B cell (primary cell): ENCODE results near the gene PLPP4. TPM values are rescaled to one million over a fixed set of nuclear protein-coding genes. Genes with fewer than 3 reads are reported as not detected.

Experiments used
- ATAC-seq: fragments of 200-7000 bp; cut with Tn5 transposase; one replicate; pipeline ENCODE4 v1.10.0; 2021; ENCODE audit warnings: low read depth, mild to moderate bottlenecking, moderate number of reproducible peaks, moderate library complexity
- CTCF ChIA-PET: fragments of 350-600 bp; sonication (Branson Sonifier 250); formaldehyde crosslinking; loops from one replicate; lab custom pipeline; 2021; ENCODE audit warnings: antibody characterized with exemption, inconsistent platforms; lab: Charles Lee
- POLR2A ChIA-PET: fragments of 350-600 bp; sonication (Branson Sonifier 250); formaldehyde crosslinking; loops from one replicate; lab custom pipeline; 2021; ENCODE audit warnings: antibody characterized with exemption; lab: Charles Lee
- DNase-seq: peaks from one replicate; pipeline ENCODE4 v3.0.0; 2013
- H2AFZ ChIP-seq: 2 replicates; pipeline ENCODE4 v1.6.1; 2012; ENCODE audit warnings: mild to moderate bottlenecking, low read depth, low read length; ENCODE audit not compliant: insufficient read depth, poor library complexity, severe bottlenecking
- H3K27ac ChIP-seq, 2 donors: 1 replicate in 1 of 2; 2 replicates in 1 of 2; pipeline ENCODE4 v1.5.1; 2012 to 2013; ENCODE audit warnings: low read length in 2 of 2, mild to moderate bottlenecking in 2 of 2, moderate library complexity in 1 of 2
- H3K27me3 ChIP-seq, 4 experiments: fragments of 200-600 bp in 1 of 4; sonication (generic) in 1 of 4; replicated peaks in 1 of 4; 1 replicate in 2 of 4; 2 replicates in 2 of 4; pipeline versions ENCODE4 v1.6.1 to v1.7.0; 2013 to 2016; ENCODE audit warnings: low read length in 3 of 4, mild to moderate bottlenecking in 2 of 4, mixed read lengths in 1 of 4, moderate library complexity in 1 of 4; ENCODE audit not compliant: insufficient read depth in 4 of 4, control insufficient read depth in 3 of 4; ENCODE audit errors: control extremely low read depth in 1 of 4
- H3K36me3 ChIP-seq, 2 experiments: replicated peaks in 1 of 2; 1 replicate in 1 of 2; 2 replicates in 1 of 2; pipeline versions ENCODE4 v1.6.1 to v1.7.1; 2013; ENCODE audit warnings: low read length in 1 of 2; ENCODE audit not compliant: insufficient read depth in 2 of 2, control insufficient read depth in 1 of 2; ENCODE audit errors: control extremely low read depth in 1 of 2, extremely low read depth in 1 of 2
- H3K4me1 ChIP-seq, 2 donors: fragments of 200-600 bp in 1 of 2; sonication (generic) in 1 of 2; 1 replicate in 1 of 2; 2 replicates in 1 of 2; pipeline versions ENCODE4 v1.5.1 to v1.6.1; 2013 to 2017; ENCODE audit warnings: low read length in 2 of 2; ENCODE audit not compliant: control insufficient read depth in 2 of 2, insufficient read depth in 2 of 2
- H3K4me2 ChIP-seq: replicated peaks from 2 replicates; pipeline ENCODE3; 2012; ENCODE audit warnings: mild to moderate bottlenecking, low read depth, low read length; ENCODE audit not compliant: poor library complexity, severe bottlenecking
- H3K4me3 ChIP-seq, 5 experiments: fragments of 200-600 bp in 1 of 5; sonication (generic) in 1 of 5; 1 replicate in 3 of 5; 2 replicates in 2 of 5; pipeline versions ENCODE4 v1.5.1 to v1.7.0; 2011 to 2016; ENCODE audit warnings: low read length in 4 of 5, mild to moderate bottlenecking in 4 of 5, low read depth in 2 of 5, control low read depth in 1 of 5, moderate library complexity in 1 of 5; ENCODE audit not compliant: insufficient read depth in 1 of 5; ENCODE audit errors: control extremely low read depth in 1 of 5, extremely low read depth in 1 of 5
- H3K79me2 ChIP-seq: fragments of 200-600 bp; sonication (generic); one replicate; pipeline ENCODE4 v1.6.0; 2016; ENCODE audit warnings: low read length; ENCODE audit not compliant: control insufficient read depth, insufficient read depth
- H3K9ac ChIP-seq: fragments of 200-600 bp; sonication (generic); 2 replicates; pipeline ENCODE4 v1.6.1; 2017; ENCODE audit warnings: mild to moderate bottlenecking, low read length, moderate library complexity
- H3K9me3 ChIP-seq, 3 donors: one replicate each; pipeline versions ENCODE4 v1.6.1 to v1.7.1; 2013; ENCODE audit warnings: low read length in 2 of 3; ENCODE audit not compliant: control insufficient read depth in 2 of 3, insufficient read depth in 1 of 3; ENCODE audit errors: control extremely low read depth in 1 of 3
- H4K20me1 ChIP-seq: 2 replicates; pipeline ENCODE4 v1.6.0; 2012; ENCODE audit warnings: mild to moderate bottlenecking, low read length; ENCODE audit not compliant: insufficient read depth, control insufficient read depth, poor library complexity, severe bottlenecking
- H3K27ac Mint-ChIP-seq: one replicate; pipeline ENCODE4 v1.8.0; 2021; ENCODE audit warnings: mixed read lengths
- H3K27me3 Mint-ChIP-seq: one replicate; pipeline ENCODE4 v1.8.0; 2021; ENCODE audit warnings: mixed read lengths
- H3K4me1 Mint-ChIP-seq: one replicate; pipeline ENCODE4 v1.8.0; 2021; ENCODE audit warnings: mixed read lengths
- H3K4me3 Mint-ChIP-seq: one replicate; pipeline ENCODE4 v1.8.0; 2021; ENCODE audit warnings: mixed read lengths
- H3K9me3 Mint-ChIP-seq: one replicate; pipeline ENCODE4 v1.8.0; 2022; ENCODE audit warnings: mixed read lengths; ENCODE audit not compliant: insufficient read depth
- EZH2 ChIP-seq: IDR thresholded peaks from 2 replicates; pipeline ENCODE4 v1.6.1; 2012; ENCODE audit warnings: borderline replicate concordance, low read depth, mild to moderate bottlenecking, moderate library complexity, low read length; ENCODE audit not compliant: insufficient read depth, poor library complexity, severe bottlenecking
- WGBS: methylation state at CpG from one replicate; pipeline ENCODE4 v1.1.5; 2013; ENCODE audit warnings: missing lambda C conversion rate; ENCODE audit not compliant: insufficient coverage; 5-methylcytosine and 5-hydroxymethylcytosine counted together
- intact Hi-C: fragments of 100-400 bp; cut with micrococcal nuclease; formaldehyde crosslinking; loops from one replicate; pipeline ENCODE4 v1.10.0; 2022
- polyA plus RNA-seq: library from polyadenylated mRNA; depleted of rRNA; stranded (reverse); fragments of >200 nt; gene quantifications from 2 replicates; pipeline ENCODE4 v1.2.3, GENCODE V29; 2012
- total RNA-seq, 2 donors: library from RNA; stranded (reverse); fragments of 120-200 nt in 1 of 2; gene quantifications; 1 replicate in 1 of 2; 2 replicates in 1 of 2; pipeline versions ENCODE4 v1.2.3 to v1.2.4, GENCODE V29; 2013 to 2022
- TF ChIP-seq, protein P1 (sequence below): fragments of 200-600 bp; IDR thresholded peaks from one replicate; pipeline ENCODE4 v1.8.0; 2022; ENCODE audit warnings: antibody characterized with exemption, mild to moderate bottlenecking

Gene PLPP4
- total and polyA plus RNA-seq, 2 donors (not counting 1 experiment from before 2014, with no cell fraction given): not detected

DNA sequence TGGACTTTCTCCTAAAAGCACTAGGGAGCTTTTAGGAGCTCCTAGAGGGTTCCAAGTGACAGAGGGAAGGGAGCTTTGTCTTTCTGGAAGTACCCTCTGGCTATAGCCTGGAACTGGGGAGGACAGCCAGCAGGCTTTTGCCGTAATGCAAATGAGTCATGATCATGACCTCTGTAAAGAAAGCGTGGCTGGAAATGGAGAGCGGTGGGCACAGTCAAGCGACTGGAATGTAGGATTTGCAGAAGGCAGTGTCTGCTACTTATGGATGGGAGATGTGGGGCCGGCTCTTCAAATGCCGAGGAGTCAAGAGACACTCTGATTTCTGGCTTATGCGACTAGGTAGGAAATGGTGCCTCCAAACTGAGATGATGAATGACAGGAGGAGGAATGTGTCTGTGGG lies 34.6 kb upstream of the PLPP4 start:
- Histone ChIP-seq H3K9me3 (no peaks in the 10 kb centered on the region), H3K27ac (no peak overlapping the region), H3K4me2 (no peak overlapping the region), H3K4me1 (no peaks in the 10 kb centered on the region), H3K27me3 (peaks cover 0 to 2% (median 0%) of the 10 kb centered on the region in 4 experiments), H3K79me2 (no peaks in the 10 kb centered on the region), H2AFZ (no peak overlapping the region), H4K20me1 (no peaks in the 10 kb centered on the region), H3K4me3 (no peak overlapping the region), H3K9ac (no peak overlapping the region), H3K36me3 (no peaks in the 10 kb centered on the region)
- ChIA-PET POLR2A (no interaction called here), CTCF (interaction anchor here (1.9 to 2.9 kb wide), 3 partner anchors 10 to 13 kb away, joined by 6 to 11 read pairs (median 8); no protein-coding TSS in a partner anchor)
- TF ChIP-seq EZH2: no peak
- TF ChIP-seq, protein P1, sequence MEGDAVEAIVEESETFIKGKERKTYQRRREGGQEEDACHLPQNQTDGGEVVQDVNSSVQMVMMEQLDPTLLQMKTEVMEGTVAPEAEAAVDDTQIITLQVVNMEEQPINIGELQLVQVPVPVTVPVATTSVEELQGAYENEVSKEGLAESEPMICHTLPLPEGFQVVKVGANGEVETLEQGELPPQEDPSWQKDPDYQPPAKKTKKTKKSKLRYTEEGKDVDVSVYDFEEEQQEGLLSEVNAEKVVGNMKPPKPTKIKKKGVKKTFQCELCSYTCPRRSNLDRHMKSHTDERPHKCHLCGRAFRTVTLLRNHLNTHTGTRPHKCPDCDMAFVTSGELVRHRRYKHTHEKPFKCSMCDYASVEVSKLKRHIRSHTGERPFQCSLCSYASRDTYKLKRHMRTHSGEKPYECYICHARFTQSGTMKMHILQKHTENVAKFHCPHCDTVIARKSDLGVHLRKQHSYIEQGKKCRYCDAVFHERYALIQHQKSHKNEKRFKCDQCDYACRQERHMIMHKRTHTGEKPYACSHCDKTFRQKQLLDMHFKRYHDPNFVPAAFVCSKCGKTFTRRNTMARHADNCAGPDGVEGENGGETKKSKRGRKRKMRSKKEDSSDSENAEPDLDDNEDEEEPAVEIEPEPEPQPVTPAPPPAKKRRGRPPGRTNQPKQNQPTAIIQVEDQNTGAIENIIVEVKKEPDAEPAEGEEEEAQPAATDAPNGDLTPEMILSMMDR: no peak
- DNase-seq (no peak), ATAC-seq (no peak)
- intact Hi-C loops: no loop called here
- peaks cover 14% of the 10 kb centered on the region for H3K27me3 Mint-ChIP-seq
- whole genome bisulfite sequencing: 79% methylated on average over 7 of the region's 7 CpGs
- no peaks in the 10 kb centered on the region for H3K9me3 Mint-ChIP-seq
- H3K4me1 Mint-ChIP-seq: no peaks in the 10 kb centered on the region
- H3K27ac Mint-ChIP-seq: no peak overlapping the region
- H3K4me3 Mint-ChIP-seq: no peak overlapping the region

DNA sequence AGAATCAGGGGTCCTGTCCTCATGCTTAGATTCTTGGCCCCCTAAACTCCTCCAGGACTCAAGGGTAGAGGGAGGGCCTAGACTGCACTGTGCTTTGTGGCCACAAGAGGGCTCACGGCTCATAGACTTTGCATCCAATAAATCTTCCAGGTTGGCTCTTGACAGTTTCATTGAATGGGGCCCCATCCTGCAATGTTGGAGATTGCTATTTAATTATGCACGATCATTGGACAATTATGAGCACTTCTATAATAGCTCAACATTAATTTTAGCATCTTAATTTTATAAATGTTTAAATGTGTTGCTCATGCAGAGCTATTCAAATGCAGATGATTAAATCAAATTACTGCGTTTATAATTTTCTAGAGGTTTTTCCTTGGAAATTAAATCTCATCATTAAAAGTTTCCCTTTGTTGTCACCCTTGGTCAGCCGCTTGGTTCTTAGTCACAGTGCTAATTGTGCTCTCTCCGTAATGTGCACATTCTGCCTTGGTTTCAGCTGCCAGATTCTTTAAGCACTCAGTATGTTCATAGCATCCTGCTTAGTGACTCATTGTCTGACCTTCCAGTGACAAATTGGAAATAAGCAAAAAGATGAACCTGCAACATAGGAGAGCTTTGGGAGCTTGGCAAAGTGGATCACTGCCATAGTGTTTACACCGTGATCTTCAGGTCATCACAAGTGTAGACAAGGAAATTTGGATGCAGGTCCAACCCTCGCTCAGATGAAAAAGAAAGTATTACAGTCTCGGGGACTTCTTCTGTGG lies 33.4 kb upstream of the PLPP4 start:
- Histone ChIP-seq H3K4me2 (no peak overlapping the region), H3K79me2 (no peaks in the 10 kb centered on the region), H3K4me1 (no peaks in the 10 kb centered on the region), H3K36me3 (no peaks in the 10 kb centered on the region), H3K9me3 (no peaks in the 10 kb centered on the region), H4K20me1 (no peaks in the 10 kb centered on the region), H3K27me3 (peaks cover 0 to 2% (median 0%) of the 10 kb centered on the region in 4 experiments), H3K4me3 (no peak overlapping the region), H2AFZ (no peak overlapping the region), H3K27ac (no peak overlapping the region), H3K9ac (no peak overlapping the region)
- H3K4me3 Mint-ChIP-seq: no peak overlapping the region
- ATAC-seq: peak; percentile 36
- DNase-seq: peak; percentile 20
- CTCF ChIA-PET: interaction anchor here (0.8 to 2.9 kb wide), 4 partner anchors 9 to 1477 kb away, joined by 3 to 11 read pairs (median 7); no protein-coding TSS in a partner anchor
- peaks cover 11% of the 10 kb centered on the region for H3K27me3 Mint-ChIP-seq
- no peaks in the 10 kb centered on the region for H3K4me1 Mint-ChIP-seq
- POLR2A ChIA-PET: no interaction called here
- TF ChIP-seq, protein P1: peak; percentile 81
- no peak for TF ChIP-seq EZH2
- 69% methylated on average over 4 of the region's 8 CpGs for WGBS
- H3K27ac Mint-ChIP-seq: no peak overlapping the region
- intact Hi-C loops: no loop called here
- no peaks in the 10 kb centered on the region for H3K9me3 Mint-ChIP-seq
